ENCODE data around the gene ABHD2.

Gene ABHD2

DNA sequence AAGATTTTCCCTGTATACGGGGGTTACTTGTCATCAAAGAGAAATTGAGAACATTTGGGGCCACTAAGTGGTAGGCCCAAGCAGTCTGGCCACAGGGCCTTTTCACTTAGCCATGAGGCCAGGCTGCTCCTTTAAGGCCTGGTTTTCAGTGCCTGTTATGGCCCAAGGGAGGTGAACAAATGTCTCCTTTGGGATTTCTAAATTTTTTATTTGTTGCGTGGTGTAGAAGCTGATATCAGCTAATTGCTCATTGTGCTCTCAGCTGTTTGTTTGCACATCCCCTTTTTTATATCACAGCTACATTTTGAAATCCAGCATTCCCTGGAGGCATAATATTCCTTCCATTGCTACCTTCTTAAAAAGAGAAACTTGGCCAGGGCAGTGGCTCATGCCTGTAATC lies 84.7 kb downstream of the ABHD2 start:
- TF ChIP-seq, protein P1, sequence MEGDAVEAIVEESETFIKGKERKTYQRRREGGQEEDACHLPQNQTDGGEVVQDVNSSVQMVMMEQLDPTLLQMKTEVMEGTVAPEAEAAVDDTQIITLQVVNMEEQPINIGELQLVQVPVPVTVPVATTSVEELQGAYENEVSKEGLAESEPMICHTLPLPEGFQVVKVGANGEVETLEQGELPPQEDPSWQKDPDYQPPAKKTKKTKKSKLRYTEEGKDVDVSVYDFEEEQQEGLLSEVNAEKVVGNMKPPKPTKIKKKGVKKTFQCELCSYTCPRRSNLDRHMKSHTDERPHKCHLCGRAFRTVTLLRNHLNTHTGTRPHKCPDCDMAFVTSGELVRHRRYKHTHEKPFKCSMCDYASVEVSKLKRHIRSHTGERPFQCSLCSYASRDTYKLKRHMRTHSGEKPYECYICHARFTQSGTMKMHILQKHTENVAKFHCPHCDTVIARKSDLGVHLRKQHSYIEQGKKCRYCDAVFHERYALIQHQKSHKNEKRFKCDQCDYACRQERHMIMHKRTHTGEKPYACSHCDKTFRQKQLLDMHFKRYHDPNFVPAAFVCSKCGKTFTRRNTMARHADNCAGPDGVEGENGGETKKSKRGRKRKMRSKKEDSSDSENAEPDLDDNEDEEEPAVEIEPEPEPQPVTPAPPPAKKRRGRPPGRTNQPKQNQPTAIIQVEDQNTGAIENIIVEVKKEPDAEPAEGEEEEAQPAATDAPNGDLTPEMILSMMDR (IDR thresholded peaks at IDR 0.05; ENCODE audit: low read depth, low read length, missing control alignments), result no peak

DNA sequence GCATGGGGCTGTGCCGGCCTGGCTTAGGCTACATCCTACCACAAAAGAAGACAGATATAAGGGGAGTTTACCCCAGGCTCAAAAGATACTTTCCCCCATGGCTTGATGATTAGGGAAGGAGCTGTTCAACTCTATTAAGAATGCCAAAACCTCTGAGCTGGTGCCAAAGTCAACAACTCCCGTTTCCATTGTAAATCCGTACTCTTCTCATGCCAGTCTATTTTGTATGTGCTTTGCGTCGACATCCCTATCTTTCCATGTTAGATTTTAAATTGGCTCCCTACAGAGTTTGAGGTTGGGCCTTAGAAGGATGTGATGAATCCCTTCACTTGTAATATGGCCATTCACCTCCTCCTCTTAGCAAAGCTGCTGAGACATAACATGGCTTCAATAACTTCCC lies 86.2 kb downstream of the ABHD2 start:
- TF ChIP-seq, protein P1 (IDR thresholded peaks at IDR 0.05; ENCODE audit: low read depth, low read length, missing control alignments), result no peak
- no peak for DNase-seq (ENCODE audit: extremely low read depth, low read depth)
- H3K4me3 ChIP-seq (replicated peaks; ENCODE audit: low read depth, low read length), result no peak overlapping the region

More for the DNA sequence above, 84.7 kb downstream of the ABHD2 start:
- H3K4me3 ChIP-seq (replicated peaks; ENCODE audit: low read depth, low read length), result no peak overlapping the region
- DNase-seq (ENCODE audit: extremely low read depth, low read depth), result no peak

DNA sequence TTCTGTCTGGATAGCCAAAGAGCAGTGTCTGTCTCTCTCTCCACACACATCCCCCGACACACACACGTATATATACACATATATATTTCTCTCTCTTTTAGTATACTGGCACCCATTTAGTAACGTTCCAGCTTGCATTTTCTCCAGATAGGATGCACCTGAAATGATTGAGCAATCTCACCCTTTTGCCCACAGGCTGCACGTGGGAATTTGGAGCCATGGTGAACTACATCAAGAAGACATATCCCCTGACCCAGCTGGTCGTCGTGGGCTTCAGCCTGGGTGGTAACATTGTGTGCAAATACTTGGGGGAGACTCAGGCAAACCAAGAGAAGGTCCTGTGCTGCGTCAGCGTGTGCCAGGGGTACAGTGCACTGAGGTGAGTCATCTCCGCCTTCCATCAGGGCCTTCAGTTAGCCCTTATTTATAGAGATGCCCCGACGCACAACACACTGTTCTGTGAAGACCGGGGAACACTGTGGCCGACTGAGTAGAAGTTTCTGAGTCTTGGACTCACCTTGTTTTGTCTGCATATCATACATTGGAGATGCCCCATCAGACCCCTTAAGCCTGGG lies 87.4 kb downstream of the ABHD2 start:
- TF ChIP-seq, protein P1 (IDR thresholded peaks at IDR 0.05; ENCODE audit: low read depth, low read length, missing control alignments), result no peak
- no peak overlapping the region for H3K4me3 ChIP-seq (replicated peaks; ENCODE audit: low read depth, low read length)
- DNase-seq (ENCODE audit: extremely low read depth, low read depth), result no peak

DNA sequence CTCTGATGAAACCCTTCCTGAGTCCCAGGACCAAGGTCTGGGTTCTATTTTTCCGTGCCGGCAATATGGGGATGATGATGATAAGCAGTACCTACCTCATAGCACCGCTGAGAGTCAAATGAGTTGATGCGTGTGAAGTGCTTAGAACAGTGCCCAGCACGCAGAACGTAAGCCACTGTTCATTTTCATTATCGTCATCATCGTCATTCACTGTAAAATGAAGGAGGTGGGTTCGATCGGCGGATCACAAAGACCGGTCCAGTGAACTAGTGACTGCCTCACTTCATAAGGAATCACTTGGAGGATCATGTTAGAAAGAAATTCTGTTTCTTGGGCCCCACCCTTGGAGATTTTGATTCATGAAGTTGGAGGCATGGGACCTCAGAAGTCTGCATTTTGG lies 88.9 kb downstream of the ABHD2 start:
- DNase-seq (ENCODE audit: extremely low read depth, low read depth), result no peak
- TF ChIP-seq, protein P1 (IDR thresholded peaks at IDR 0.05; ENCODE audit: low read depth, low read length, missing control alignments), result no peak
- no peak overlapping the region for H3K4me3 ChIP-seq (replicated peaks; ENCODE audit: low read depth, low read length)

DNA sequence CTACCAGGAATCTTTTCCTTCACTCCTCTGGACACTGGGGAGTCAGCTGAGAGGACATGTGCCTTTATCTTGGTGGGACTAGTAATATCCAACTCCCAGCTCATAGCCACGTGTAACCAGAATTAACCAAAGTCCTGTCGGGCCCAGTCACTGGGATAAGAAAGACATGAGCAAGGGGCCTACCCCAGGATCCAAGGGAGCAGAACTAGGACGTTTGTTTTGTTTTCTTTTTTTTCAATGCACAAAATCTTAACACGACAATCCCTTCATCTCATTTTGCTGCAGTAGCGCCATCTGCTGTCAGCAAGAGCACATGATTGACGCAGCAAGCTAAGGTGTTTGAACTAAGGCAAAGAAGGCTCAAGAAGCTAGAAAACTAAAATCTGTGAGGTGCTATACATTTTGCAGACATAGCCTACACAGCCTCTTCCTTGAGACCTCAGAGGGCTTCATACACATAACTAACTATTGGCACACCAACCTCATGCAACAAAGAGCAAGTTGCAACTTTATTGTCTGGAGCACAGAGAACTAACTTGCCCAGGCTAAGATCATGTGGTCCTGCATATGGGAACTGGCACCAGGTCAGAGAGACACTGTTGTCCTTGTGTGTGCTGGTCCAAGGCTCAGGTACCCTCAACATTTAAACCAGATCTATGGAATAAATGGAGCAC lies 89.5 kb downstream of the ABHD2 start:
- TF ChIP-seq, protein P1 (IDR thresholded peaks at IDR 0.05; ENCODE audit: low read depth, low read length, missing control alignments), result peak; percentile 91
- no peak overlapping the region for H3K4me3 ChIP-seq (replicated peaks; ENCODE audit: low read depth, low read length)
- peak; percentile 31 for DNase-seq (ENCODE audit: extremely low read depth, low read depth)

DNA sequence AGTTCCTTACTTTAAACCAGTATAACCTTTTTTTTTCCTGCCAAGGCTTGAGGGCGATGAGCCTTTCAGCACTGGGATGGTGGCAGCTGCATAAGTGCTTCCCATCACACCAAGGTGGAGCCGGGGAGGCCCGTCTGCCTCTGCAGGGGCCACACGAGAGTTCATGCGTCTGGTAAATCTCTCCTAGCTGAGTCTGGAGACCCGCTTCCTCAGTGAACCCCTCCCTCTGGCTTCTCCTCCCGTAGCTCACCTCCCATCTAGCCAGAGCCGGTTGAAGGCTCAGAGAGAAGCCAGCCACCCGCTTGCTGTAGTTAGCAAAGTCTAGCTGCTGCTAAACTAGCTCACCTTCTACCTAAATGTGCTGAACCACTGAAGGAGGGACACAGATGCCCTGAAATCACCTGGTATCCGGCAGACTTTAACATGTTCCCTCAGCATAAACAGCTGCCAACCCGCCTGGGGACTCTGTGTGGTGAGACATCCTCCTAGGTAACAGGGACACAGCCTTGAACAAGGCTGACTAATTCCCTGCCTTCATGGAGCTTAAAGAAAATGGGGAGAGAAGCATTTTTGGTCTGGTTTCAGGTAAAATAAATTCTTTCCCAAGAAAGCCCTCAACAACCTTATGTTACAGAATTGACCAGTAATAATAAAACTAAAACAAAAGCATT lies 90.2 kb downstream of the ABHD2 start:
- H3K4me3 ChIP-seq (replicated peaks; ENCODE audit: low read depth, low read length), result no peak overlapping the region

More for the DNA sequence above, 90.2 kb downstream of the ABHD2 start:
- TF ChIP-seq, protein P1 (IDR thresholded peaks at IDR 0.05; ENCODE audit: low read depth, low read length, missing control alignments), result no peak
- no peak for DNase-seq (ENCODE audit: extremely low read depth, low read depth)
